Erythroblast (primary cell): ENCODE results near the gene EPN2.

Source experiments
- DNase-seq, 2 experiments: peaks; one replicate each; lab custom pipeline; 2025; lab: John Stamatoyannopoulos, UW
- GATA1 ChIP-seq: IDR thresholded peaks from 2 replicates; pipeline ENCODE4 v1.6.1; 2011; ENCODE audit warnings: low read depth, mild to moderate bottlenecking, control low read depth, low read length, moderate library complexity
- POLR2A ChIP-seq: IDR thresholded peaks from 2 replicates; pipeline ENCODE4 v1.6.1; 2011; ENCODE audit warnings: mild to moderate bottlenecking, low read length

Gene EPN2

DNA sequence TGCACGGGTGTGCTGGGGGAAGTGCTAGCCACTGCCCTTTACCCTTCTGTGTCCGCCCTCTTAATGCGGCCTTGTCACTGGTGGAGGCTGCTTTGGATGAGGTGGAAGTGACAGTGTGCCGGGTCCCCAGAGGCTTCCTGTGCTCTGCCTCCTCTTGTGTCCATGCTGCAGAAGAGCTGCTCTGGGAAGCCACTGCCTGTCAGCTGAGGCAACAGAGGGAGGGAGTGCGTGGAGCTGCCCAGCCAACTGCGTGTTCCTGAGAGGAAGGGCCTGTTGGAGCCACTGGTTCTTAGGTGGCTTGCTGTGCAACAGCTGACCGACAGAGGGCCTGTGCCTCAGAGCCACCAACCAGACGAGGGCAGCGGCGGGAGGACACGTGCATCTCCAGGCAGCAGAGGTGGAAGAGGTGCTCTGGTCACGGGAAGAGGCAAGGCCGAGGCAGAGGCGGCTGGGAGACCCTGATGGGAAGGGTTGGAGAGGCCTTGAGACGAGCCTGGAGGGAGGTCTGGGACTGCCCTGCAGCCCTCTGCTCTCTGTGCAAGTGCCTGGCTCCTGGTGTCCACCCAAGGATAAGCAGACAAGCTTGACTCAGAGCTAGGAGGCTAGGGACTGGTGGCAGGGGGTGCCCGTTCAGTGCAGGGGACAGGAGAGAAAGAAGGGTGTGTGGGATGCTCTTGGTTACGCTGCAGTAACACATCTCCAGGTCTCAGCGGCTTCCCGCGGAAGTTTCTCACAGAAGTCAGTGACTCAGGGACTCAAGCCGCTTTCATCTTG, 100.0 kb downstream of the EPN2 start:
- no peak for TF ChIP-seq GATA1
- no peak for TF ChIP-seq POLR2A
- no peak for DNase-seq

DNA sequence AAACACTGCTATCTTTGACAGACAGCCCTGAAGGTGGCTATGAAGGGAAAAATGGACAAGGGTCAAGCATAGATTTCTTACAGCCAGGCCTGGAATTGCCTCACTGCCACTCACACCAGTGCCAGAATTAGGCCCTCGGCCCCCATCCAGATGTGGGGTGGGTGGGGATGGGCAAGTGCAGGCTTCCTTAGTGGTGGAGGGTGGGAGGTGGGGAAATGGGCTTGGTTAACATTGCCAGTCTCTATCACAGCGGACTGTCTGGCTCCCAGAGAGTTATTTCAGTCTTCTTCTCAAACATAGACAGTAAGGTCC, 100.5 kb downstream of the EPN2 start:
- DNase-seq = no peak
- TF ChIP-seq POLR2A = no peak
- no peak for TF ChIP-seq GATA1

DNA sequence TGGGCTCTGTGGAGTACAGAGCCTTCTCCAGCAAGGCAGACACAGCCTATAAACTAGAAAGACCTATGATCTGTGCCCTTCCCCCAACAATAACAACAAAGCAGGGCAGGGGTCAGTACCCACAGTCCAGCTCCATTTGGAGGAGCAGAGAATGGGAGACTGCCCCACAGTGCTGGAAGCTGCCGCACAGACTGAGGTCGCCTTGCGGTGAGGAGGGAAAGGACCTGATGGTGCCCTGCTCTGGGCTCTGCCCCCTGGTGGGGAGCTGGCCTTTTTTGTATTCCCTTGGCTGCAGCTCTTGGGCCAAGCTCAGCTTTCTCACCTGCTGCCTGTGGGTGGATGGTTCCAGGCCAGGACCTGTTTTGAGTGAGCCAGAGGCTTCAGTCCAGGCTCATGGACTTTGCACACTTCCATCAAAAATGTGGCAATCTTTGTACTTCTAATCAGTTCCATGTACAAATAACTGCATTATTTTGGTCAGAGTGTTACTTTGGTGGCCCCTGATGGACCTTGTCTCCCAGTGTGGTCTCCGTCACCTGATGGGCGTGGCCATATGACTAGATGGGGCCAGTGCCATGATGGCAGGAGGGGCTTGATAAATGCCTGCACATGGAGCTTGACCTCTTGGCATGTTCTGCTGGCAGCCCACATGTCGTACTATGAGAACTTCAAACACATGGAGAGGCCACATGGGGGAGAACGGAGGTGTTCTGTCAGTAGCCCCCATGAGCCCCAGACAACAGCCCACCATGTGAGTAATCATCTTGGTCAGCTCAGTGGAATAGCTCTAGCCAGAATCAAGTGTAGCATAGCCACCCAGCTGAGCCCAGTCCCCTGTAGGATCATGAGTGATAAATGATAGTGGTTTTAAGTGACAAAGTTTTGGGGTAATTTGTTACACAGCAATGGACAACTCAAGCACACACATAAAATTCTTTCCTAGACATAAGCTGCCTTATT, 101.1 kb downstream of the EPN2 start:
- TF ChIP-seq POLR2A (no peak), GATA1 (no peak)
- DNase-seq = peak; percentile 79 to 83

DNA sequence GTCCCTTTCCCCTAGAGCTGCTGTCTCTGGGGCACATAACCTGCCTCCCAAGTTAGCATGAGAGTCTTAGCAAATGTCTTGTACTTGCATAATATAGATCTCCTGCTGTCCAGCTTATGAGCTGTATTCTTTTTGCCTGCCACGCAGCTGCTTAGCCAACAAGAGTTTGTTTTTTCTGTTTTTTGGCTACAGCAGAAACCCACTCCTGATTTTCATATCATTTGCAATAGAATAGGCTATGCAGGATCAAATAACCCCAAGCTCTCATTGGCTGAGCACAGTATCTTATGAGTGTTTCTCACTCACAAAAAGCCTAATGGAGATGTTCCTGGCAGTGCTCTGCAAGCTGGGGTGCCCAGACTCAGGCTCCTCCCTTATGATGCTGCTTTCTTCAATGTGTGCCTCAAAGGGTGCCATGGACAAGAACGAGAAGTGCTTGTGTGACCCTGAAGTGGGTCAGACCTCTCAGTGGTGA, 102.2 kb downstream of the EPN2 start:
- no peak for TF ChIP-seq POLR2A
- TF ChIP-seq GATA1 = no peak
- DNase-seq = no peak

DNA sequence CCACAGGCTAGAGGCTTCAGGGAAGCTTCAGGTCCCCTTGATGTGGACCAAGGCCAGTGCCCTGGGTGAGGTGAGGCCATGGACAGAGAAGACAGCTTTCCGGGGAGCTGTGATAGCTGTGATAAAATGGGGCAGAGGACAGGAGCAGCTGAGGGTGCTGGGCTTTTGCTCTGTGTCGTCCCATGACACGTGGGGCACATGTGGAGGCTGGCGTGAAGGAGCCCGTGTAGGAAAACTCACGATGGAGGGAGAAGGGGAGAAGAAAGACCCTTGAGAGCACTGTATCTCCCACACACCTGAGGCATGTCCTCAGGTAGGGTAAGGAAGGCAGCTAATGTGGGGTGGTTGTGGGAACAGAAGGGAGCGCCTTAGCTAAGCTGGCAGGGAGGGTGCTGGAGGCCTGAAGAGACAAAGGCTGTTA, 104.1 kb downstream of the EPN2 start:
- no peak for DNase-seq
- TF ChIP-seq GATA1 = no peak
- TF ChIP-seq POLR2A = no peak

DNA sequence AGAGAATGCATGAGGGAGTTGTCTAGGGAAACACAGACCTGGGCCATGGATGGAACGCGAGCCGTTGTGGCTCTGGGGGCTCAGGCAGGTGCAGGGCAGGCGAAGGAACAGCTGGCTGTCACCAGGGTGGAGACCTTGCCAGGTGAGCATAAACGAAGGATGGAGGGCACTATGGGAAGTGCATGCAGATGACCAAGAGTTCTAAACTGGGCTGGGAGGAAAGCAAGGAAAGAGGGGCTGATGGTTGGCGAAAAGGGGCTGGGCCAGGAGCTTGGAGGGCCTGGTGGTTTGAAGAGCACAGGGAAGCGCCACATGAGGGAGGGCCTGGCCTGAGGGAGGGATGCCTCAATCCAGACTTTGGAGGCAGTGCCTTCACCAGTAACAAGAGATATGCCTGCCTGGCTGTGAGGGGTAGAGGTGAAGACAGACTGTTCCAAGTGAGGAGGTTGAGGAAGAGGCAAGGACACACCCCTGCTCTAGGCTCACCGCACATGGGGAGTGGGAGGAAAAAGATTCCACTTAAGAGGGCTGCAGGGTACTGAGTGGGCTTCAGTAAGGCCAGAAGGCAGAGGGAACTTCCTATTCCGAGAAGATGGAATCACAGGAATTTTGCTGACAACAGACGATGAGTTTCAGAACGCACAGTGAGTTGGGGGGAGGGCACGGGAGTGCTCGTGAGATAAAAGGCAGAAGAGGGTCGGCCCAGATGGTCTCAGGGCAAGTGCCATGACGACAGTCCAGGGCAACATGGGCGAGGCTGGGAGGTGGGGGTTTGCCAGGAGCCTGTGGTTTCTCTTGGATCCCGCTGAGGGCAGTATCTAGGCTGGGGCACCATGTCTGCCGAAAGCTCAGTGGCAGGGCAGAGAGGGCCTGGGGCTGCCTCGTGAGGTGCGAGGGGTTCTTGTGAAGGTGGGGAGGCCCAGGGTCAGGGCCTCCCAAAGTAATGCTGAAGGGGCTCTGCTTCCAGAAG, 104.8 kb downstream of the EPN2 start:
- peak in 1 of 2 experiments; percentile 39 for DNase-seq
- TF ChIP-seq GATA1 (no peak), POLR2A (no peak)

DNA sequence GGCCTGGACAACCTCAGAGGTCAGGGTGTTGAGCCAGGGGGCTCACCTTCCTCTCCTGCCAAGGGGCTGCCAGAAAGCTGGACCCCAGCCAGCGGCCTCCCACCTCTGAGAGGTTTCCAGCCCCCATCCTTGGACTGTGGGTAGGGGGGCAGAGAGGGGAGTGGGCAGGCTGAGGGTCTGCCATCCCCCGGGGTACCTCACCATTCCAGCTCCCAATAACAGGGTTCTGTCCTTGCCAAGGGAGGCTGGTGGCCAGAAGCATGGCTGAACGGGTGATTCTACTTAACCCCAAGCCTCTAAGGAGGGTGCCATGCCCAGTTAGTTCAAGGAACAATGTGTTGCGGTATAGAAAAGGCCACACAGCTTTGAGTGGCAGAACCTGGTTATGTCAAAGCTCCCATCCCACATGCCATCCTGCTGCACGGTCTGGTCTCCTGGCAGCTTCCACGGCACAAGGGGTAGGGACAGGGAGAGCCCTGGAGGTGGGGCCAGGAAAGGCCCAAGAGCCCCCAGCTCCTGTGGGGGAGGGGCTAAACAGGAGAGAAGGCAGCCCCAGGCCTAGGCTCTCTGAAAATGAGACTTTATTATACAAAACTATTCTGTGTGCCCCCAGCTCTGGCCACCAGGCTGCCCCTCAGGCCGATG, 105.6 kb downstream of the EPN2 start:
- DNase-seq = no peak
- TF ChIP-seq POLR2A (no peak), GATA1 (no peak)

DNA sequence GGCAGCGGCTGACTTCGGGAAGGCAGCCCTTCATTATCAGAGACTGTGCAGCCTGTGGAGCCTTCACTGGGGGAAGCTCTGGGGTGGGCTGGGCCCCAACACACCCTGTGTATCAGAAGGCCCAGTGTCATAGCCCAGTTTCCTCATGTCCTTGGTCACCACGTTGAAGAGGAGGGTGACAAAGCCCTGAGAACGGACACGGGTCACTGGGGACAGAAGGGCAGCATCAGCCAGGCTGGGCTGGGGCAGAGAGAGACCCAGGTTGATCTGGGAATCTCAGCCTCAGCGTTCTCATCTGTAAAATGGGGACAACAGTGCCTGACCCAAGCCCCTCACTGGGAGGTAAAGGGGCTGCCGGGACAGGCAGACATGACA, 106.1 kb downstream of the EPN2 start:
- no peak for TF ChIP-seq GATA1
- no peak for TF ChIP-seq POLR2A
- DNase-seq = peak; percentile 79 to 90

DNA sequence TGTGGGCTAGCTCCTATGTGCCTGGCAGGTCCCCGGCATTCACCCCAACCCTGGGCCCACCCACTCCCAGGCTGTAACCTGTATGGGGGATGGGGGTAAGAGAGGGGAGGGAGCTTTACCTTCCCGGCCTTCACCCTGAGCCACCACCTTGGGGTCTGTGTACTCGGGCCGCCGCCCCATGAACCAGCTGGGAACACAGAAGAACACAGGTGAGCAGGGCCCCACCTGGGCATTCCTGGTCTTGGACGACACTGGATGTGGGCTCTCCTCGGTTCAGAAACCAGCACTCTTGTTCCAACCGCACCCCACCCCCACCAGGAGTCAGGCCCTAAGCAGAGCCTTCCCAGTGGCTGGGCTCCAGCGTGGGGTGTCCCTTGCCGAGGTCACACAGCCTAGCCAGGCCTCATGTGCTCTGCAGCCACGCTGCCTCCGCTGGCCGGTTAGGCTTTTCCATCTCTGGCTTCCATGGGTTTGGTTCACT, 106.5 kb downstream of the EPN2 start:
- no peak for TF ChIP-seq POLR2A
- DNase-seq = no peak

DNA sequence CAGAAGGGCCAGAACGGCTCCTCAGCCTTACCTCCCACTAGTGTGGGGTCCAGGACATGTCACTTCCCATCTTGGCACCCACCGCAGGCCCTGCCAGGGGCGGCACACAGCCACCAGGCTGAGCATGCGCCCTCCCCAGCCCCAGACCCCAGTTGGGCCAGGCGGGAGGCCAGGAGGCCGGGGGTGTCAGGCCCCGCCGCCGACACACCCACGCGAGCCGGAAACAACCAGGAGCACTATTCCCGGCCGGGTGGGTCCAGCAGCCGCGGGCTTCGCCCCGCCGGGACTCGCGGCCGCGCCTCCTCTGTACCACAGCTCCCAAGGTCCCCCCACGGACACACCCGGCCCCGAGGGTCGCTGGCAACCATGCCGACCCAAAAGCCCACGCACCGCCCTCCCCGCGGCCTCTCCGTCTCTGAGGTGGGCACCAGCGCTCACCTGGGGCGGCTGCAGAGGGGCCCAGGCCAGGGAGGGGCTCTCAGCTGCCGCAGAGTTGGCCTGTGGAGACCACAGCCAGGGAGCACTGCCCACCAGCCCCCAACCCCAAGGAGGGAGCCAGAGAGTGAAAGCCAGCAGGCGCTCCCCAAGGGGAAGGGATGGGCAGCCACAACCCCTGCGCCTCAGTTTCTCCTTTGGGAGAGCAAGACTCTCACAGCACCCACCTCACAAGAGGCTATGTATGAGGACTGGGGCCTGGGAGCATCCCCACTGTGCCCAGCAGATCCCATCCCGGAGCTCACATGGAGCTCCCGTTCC, 107.3 kb downstream of the EPN2 start:
- TF ChIP-seq POLR2A (no peak), GATA1 (no peak)
- no peak for DNase-seq

DNA sequence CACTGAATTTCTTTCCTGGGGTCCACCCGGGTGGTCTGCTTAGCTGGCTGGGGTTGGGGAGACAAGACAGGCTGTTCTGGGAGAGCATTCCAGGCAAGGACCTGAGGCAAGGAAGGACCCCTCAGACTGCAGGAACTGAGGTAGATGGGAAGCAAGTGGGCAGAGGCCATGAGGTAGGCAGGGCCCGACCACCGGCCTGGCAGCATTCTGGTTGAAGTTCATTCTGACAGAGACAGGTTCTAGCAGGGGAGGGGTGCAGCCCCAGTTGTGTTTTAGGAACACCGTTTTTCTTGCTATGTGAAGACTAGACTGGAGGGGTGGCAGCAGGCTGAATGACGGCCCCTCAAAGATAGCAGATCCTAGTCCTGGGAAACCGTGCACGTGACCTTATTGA, 107.9 kb downstream of the EPN2 start:
- no peak for DNase-seq

More for the DNA sequence above, 107.9 kb downstream of the EPN2 start:
- no peak for TF ChIP-seq GATA1
- no peak for TF ChIP-seq POLR2A
